A204.1 (cell line): Measurements from ENCODE around the gene RGS9.
"Not testable (repeated sequence)": the region's sequence is repeated elsewhere in the genome, so short reads cannot be mapped to it uniquely, and the experiment has no call there.

Experiments
- FAIRE-seq: peaks from 2 replicates; lab custom pipeline; 2012; peaks lifted over from hg19 to GRCh38; lab: Jason Lieb, UNC

The RGS9 gene

GRCh38 chr17:65183736-65184135 lies 46.6 kb downstream of the RGS9 start:
- FAIRE-seq: no peak

DNA sequence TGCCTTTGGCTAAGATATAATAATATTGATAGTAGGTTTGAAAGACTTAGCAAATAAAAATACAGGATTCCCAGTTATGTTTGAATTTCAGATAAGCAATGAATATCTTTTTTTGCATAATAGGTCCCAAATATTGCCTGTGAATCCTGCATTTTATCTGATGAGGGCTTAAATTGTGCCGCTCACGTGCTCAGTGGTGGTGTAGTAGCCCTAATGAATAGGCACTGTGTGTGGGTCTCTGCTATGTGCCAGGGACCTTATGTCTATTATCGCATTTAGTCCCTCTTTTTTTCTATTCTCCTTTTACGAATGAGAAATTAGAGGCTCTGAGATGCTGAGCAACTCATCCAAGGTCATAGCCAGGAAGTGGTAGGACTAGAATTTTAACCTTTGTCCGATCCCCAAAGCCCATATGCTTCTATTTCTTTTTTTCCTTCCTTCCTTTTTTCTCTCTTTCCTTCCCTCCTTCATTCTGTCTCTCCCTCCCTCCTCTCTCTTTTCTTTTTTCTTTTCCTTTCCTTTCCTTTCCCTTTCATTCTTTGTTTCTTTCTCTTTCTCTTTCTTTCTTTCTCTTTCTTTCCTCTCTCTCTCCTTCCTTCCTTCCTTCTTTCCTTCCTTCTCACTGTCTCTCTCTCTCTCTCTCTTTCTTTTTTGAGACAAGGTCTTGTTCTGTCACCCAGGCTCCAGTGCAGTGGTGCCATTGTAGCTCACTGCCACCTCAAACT lies 47.2 kb downstream of the RGS9 start:
- FAIRE-seq: no peak

DNA sequence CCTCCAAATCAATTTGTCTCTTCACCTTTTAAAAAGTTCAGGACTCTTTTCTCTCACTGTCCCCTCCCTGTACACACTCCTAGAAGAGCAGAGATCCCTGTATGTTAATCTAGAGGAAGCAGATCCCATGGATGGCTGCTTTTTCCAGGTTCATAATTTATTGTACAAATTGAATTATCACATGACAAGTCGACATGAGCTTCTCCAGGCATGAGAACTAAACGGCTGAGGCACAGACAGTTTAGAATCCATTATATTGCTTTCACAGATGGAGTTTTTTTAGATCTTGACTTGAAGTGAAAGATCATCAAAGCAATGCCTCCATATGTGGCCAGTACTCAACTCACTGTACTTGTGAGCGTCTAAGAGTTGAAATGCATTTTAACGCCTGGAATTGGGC lies 47.9 kb downstream of the RGS9 start:
- FAIRE-seq: no peak

DNA sequence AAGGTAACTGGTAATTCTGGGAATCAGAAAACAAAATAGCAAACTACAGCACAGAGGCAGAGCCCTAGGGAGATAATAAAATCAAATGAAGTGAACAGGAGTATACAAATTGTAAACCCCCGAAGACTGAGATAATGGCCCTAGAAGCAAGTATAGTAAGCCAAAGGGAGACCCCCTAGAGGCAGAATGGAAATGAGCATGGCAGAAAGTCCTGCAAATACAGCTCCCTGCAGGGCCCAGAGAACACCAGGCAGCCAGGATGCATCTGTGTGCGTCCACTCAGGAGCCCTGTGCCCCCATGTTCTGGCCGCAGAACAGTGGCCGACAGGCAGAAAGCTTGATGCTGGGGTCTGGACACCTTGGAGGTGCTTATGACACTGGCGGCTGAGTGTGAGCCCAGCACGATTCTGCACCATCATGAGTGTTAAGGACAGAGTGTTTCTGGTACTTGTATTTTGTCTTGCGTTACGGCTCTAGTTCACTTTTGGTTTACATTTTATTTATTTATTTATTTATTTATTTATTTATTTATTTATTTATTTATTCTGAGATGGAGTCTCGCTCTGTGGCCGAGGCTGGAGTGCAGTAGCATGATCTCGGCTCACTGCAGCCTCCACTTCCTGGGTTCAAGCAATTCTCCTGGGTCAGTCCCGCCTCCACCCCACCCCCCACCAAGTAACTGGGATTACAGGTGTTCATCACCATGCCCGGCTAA lies 48.7 kb downstream of the RGS9 start:
- no peak for FAIRE-seq

DNA sequence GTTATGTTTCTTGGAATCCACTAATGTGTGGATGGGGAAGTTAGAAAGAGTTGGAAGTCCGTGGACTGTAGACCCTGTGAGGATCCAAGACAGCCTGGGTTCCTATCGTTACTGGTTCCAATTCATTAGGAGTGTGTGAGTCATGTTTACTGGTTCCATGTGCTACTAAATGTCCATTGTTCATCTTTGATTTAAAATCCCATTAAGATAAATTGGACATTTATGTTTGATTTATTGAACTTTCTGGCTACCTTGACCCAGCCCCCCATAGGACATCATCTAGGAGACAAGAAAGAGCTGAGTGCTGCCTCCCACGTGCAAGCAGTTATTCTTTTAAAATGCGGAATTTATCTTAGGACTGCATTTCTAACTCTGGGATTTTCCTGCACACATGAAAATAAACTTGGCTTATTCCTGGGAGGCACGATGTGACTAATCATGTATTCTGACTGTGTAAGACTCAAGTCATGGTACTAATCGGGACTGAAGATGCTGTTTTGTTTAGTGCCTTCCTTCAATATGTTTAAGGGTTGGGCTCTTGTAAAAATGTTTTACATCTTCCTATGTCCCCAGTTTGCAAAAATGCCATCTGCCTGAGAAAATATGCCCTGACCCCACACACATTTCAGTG lies 53.4 kb downstream of the RGS9 start:
- FAIRE-seq: no peak

DNA sequence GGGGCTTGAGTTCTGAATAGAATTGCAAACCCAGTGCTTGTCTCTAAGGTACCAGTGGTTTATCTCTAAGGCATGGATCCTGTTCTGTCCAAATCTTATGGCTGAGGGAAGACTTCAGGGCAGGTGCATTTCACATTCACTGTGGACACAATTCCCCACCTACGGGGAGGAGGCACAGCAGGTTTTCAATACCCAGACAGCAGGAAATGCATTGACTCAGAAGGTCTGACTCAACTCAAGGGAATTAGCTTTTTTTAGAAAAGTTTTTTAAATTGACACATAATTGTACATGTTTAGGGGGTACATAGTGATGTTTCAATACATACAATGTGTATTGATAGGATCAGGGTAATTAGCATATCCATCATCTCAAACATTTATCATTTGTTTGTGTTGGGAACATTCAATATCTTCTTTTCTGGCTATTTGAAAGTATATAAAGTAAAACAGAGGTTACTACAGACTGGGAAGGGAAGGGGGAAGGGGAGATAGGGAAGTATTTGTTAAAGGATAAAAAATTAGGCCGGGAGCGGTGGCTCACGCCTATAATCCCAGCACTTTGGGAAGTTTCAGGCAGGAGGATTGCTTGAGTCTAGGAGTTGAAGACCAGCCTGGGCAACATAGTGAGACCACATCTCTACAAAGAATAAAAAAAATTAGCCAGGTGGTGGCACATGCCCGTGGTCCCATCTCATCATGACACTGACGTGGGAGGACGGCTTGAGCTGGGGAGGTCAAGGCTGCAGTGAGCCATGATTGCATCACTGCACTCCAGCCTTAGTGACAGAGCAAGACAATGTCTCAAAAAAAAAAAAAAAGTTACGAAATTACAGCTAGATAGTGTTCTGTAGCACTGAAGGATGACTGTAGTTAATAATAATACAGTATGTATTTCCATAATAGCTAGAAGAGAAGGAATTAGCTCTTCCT lies 54.9 kb downstream of the RGS9 start:
- no peak for FAIRE-seq

GRCh38 chr17:65193305-65193704 lies 56.1 kb downstream of the RGS9 start:
- no peak for FAIRE-seq

GRCh38 chr17:65193716-65194293 lies 56.6 kb downstream of the RGS9 start:
- no peak for FAIRE-seq

DNA sequence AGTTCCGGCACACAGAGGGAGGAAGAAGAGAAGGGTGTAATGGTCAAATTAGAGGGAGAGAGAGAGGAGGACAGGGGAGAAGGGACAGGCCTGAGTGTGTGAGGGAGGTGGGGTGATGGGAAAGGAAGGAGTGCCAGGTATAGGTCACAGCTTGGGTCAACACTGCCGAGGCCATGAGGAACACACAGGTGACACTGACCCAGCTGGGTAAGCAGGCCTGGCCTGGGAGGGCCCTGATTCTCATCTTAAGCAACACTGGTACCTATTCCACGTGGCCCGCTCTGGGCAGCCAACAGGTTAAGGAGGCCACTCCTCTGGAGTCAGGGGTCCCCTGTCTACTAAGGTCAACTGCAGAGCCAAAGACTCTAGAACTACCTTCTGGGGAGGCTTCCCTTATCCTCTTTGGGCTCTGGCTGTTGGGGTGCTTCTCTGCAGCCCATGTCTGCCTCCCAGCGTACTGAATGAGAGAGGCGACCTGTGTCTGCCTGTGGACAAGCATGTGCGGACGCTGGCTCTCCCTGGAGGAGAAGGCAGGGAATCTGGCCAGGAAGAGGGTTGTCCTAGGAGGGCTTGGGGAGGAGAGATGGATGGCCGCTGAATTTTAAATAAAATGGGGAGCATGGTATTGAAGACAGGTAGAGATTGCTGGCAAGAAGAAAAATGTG lies 57.6 kb downstream of the RGS9 start:
- no peak for FAIRE-seq

- FAIRE-seq: no peak
These were observed 58.5 kb downstream of the RGS9 start for GRCh38 chr17:65195716-65196115.

DNA sequence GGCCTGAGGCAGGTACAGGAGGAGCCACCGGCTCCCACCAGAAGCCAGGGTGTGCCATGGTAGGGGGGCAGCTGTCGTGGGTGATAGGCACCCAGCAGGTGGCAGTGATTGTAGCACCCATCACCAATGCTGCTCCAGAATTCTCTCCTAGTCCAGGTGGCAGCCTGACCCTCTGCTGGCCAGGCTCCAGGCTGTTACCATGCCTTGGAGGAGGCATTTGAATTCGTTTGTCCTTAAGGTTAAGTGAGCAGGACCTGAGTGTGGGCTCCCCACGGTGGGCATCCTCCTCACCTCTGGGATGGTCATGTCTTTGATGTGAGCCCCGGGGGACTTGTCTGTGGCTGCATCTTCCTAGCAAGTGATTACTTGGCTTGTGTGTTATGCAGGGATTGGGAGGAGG lies 59.4 kb downstream of the RGS9 start:
- no peak for FAIRE-seq

- FAIRE-seq: no peak
These were observed 60.0 kb downstream of the RGS9 start for GRCh38 chr17:65197201-65197600.

DNA sequence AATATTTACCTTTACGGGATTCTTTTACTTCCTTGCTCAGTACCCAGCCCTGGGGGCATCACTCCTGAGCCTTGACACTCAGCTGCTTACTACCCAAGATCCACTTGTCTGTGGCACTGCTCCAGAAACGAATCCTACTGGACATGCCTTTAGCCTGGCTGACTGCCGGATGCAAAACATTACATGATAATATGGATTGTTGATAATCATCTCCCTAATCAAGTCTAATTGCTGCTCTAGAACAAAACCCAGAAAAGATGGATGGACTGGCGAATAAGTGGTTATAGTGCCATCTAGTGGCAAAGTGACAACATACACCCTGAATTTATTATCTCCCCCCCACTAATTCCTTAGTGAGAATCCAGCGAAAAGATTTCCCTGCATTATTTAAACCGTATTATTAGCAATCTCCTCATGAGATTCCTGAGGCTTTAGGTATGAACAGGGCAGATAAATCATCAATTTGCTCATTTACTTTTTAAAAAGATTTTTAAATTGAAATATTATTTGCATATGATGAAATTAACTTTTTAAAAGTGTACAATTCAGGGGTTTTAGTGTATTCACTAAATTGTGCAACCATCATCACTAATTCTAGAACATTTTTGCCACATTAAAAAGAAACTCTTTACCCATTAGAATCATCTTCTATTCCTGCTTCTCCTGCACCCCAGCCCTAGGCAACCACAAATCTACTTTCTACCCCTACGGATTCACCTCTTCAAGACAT lies 61.6 kb downstream of the RGS9 start:
- peak; percentile 92 for FAIRE-seq

DNA sequence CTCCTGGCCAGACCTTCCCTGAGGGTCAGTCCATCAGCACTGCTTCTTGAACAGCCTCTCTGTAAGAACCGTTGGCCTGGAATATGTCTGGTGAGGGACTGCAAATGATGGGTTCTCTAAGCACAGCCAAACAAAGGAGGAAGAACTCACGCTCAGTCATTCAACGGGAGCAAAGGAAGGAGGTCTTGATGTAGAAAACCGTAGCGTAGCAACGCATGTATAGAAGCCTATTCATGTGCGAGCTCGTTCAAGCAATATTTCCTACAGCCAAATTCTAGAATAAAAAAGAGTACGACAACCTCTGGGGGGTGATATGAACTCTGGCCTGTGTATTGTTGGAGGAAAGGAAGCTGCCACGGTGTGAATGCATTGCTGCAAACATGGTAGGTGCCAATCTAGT lies 64.2 kb downstream of the RGS9 start:
- FAIRE-seq: no peak

- FAIRE-seq: no peak
These were observed 65.8 kb downstream of the RGS9 start for GRCh38 chr17:65202844-65203571.

DNA sequence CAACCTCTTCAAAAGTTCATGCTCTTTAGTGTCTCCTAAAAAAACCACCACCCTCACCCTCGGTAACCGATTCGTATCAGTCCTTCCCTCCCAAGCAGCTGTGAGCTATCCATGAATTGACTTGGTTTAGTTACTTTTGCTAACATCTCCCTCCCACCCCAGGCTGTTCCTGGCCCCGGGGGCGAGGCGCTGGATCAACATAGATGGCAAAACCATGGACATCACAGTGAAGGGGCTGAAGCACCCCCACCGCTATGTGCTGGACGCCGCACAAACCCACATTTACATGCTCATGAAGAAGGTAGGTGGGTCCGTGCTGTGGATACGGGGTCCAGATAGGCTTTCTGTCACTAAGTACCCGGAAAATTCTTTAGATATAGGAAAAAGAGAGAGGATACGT lies 66.8 kb downstream of the RGS9 start:
- no peak for FAIRE-seq

GRCh38 chr17:65205655-65206054 lies 68.5 kb downstream of the RGS9 start:
- FAIRE-seq: peak; percentile 85

DNA sequence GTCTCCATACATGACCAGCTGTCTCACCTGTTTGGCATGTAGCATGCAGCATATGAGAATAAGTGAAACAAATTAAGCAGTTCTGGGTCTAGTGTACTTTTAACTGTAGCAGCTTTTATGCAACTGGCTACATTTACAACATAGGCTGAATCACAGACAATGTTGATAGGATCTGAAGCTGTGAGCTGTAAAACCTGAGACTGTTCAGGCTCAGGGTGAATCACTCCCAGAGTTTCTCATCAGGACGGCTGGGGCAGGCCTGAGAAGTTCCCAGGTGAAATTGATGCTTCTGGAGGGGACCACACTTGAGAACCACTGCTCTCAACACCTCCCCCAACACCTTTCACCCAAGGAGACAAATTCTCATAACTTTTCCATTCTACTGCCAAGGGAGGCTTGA lies 70.3 kb downstream of the RGS9 start:
- not testable (repeated sequence) for FAIRE-seq

- FAIRE-seq: no peak
These were observed 71.5 kb downstream of the RGS9 start for GRCh38 chr17:65208717-65209116.

- FAIRE-seq: no peak
These were observed 81.1 kb downstream of the RGS9 start for GRCh38 chr17:65218261-65218660.
